Activated naive CD4-positive, alpha-beta T cell treated with anti-CD3 and anti-CD28 coated beads for 36 hours (primary cell): ENCODE measurements around the gene CHORDC1. TPM values are rescaled to one million over a fixed set of nuclear protein-coding genes. Genes with fewer than 3 reads are reported as not detected.
"Not testable (repeated sequence)": the region's sequence is repeated elsewhere in the genome, so short reads cannot be mapped to it uniquely, and the experiment has no call there.

Experiments used
- CTCF ChIA-PET: fragments of 350-600 bp; sonication (Branson Sonifier 250); formaldehyde crosslinking; loops from one replicate; lab custom pipeline; 2021; ENCODE audit warnings: antibody characterized with exemption; lab: Charles Lee
- DNase-seq: peaks from one replicate; pipeline ENCODE4 v3.0.0-alpha.2; 2020
- H3K27ac Mint-ChIP-seq: one replicate; pipeline ENCODE4 v1.8.0; 2021; ENCODE audit warnings: mild to moderate bottlenecking, mixed read lengths
- H3K27me3 Mint-ChIP-seq: one replicate; pipeline ENCODE4 v1.8.0; 2021; ENCODE audit warnings: low read depth, mixed read lengths
- H3K36me3 Mint-ChIP-seq: one replicate; pipeline ENCODE4 v1.8.0; 2021; ENCODE audit warnings: low read depth, mixed read lengths
- H3K4me1 Mint-ChIP-seq: one replicate; pipeline ENCODE4 v1.8.0; 2021; ENCODE audit warnings: low read depth, mixed read lengths
- H3K4me3 Mint-ChIP-seq: one replicate; pipeline ENCODE4 v1.8.0; 2021; ENCODE audit warnings: mild to moderate bottlenecking, moderate library complexity, mixed read lengths
- H3K9me3 Mint-ChIP-seq: one replicate; pipeline ENCODE4 v1.8.0; 2021; ENCODE audit warnings: mixed read lengths
- intact Hi-C: fragments of 100-400 bp; cut with micrococcal nuclease; formaldehyde crosslinking; loops from one replicate; pipeline ENCODE4 v1.15.1; 2023
- total RNA-seq, 2 experiments: library from RNA; stranded (reverse); gene quantifications; one replicate each; pipeline ENCODE4 v1.2.3, GENCODE V29; 2021

CHORDC1 gene
- total RNA-seq, 2 experiments from 2014 or later = 49.8 to 49.9 TPM

- no peaks in the 10 kb centered on the region for H3K4me1 Mint-ChIP-seq
- no peak overlapping the region for H3K27ac Mint-ChIP-seq
- CTCF ChIA-PET = no interaction called here
- H3K27me3 Mint-ChIP-seq = peaks cover 7% of the 10 kb centered on the region
- H3K9me3 Mint-ChIP-seq = no peaks in the 10 kb centered on the region
- intact Hi-C loops = no loop called here
- no peaks in the 10 kb centered on the region for H3K36me3 Mint-ChIP-seq
- H3K4me3 Mint-ChIP-seq = no peak overlapping the region
- no peak for DNase-seq
Measured at GRCh38 chr11:90168571-90168970, 54.3 kb downstream of the CHORDC1 start.

GRCh38 chr11:90167704-90168103 is 55.1 kb downstream of the CHORDC1 start:
- intact Hi-C loops, H3K36me3 Mint-ChIP-seq, H3K4me1 Mint-ChIP-seq, CTCF ChIA-PET, H3K27ac Mint-ChIP-seq, H3K27me3 Mint-ChIP-seq, H3K9me3 Mint-ChIP-seq, DNase-seq, H3K4me3 Mint-ChIP-seq: not testable (repeated sequence)

- H3K9me3 Mint-ChIP-seq, DNase-seq, H3K27me3 Mint-ChIP-seq, H3K27ac Mint-ChIP-seq, H3K36me3 Mint-ChIP-seq, CTCF ChIA-PET, intact Hi-C loops, H3K4me3 Mint-ChIP-seq, H3K4me1 Mint-ChIP-seq: not testable (repeated sequence)
Measured at GRCh38 chr11:90166982-90167573, 55.8 kb downstream of the CHORDC1 start.

Other genes with a start within 250 kb of the CHORDC1 start
- gene TRIM49C, start 191.9 kb downstream of the CHORDC1 start, total RNA-seq = not detected
- not detected for gene UBTFL1, start 137.1 kb downstream of the CHORDC1 start, total RNA-seq
- gene NAALAD2, start 88.4 kb downstream of the CHORDC1 start, total RNA-seq = not detected